ENCODE data around the gene RUNX2. TPM values are rescaled to one million over a fixed set of nuclear protein-coding genes. Genes with fewer than 3 reads are reported as not detected.

Gene RUNX2
- total and polyA plus RNA-seq, 8 donors = 0.80 to 18.7 (median 2.7) TPM; not detected in 1

- WGBS, 5 donors = 83 to 95% (median 91%) methylated on average over 6 of the region's 6 CpGs
- Histone ChIP-seq H3K4me1 (peaks cover 11 to 36% (median 22%) of the 10 kb centered on the region in 4 donors), H3K36me3 (no peaks in the 10 kb centered on the region), H3K27me3 (no peaks in the 10 kb centered on the region), H3K4me3 (no peak overlapping the region), H3K9me3 (no peaks in the 10 kb centered on the region), H3K27ac (no peak overlapping the region)
- TF ChIP-seq POLR2AphosphoS5 (IDR thresholded peaks at IDR 0.05) (no peak), CTCF (IDR thresholded peaks at IDR 0.05) (no peak), EP300 (IDR thresholded peaks at IDR 0.05) (no peak), POLR2A (IDR thresholded peaks at IDR 0.05) (no peak)
- DNase-seq = no peak
- intact Hi-C loops (cut with DNase I; ENCODE audit: low total_unique reads) = no loop called here
Observed at GRCh38 chr6:45500924-45501816, 173.0 kb downstream of the RUNX2 start.

DNA sequence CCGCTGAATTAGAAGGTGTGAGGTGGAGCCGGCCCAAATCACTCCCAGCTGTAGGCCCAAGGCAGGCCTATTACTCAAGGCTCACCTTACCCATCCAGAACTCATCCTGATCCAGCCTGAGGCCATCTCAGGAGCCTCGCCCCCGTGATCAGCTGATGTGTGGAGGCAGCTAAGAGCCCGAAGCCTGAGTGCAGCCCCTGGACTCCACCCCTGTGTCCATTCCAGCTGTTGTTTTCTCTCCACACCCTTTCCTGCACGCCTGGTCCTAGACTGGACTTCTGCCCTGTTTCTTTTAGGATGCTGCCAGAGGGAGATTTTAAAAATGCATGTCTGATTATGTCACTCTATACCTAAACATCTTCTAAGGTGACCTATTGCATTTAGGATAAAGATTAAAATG, 174.3 kb downstream of the RUNX2 start:
- no peak overlapping the region for H3K27ac ChIP-seq
- no peak overlapping the region for H3K4me3 ChIP-seq
- peaks cover 11 to 36% (median 22%) of the 10 kb centered on the region in 4 donors for H3K4me1 ChIP-seq
- no peaks in the 10 kb centered on the region for H3K36me3 ChIP-seq
- TF ChIP-seq POLR2A (IDR thresholded peaks at IDR 0.05) = no peak
- TF ChIP-seq EP300 (IDR thresholded peaks at IDR 0.05) = no peak
- TF ChIP-seq CTCF (IDR thresholded peaks at IDR 0.05) = no peak
- intact Hi-C loops (cut with DNase I; ENCODE audit: low total_unique reads) = no loop called here
- H3K9me3 ChIP-seq = no peaks in the 10 kb centered on the region
- 77 to 89% (median 82%) methylated on average over 6 of the region's 6 CpGs for WGBS, 5 donors
- no peak for DNase-seq
- H3K27me3 ChIP-seq = no peaks in the 10 kb centered on the region

DNA sequence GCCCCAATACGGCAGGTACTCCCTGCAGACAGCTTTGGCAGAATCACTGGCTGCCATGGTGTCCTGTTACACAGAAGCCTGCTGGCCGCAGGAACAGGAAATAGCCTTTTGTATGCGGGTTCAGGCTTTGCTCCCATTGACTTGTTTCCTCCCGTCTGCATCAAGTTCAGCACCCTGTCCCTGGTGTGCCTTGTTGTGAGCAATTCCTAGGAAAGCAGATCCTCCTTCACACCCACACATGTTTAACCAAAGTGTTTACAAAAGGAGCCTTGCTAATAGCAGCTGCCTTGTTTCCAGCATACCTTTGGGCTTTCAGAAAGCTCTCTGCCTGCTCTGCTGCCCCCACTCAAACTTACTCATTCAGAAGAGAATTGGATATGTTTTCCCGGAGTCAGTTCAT, 176.8 kb downstream of the RUNX2 start:
- no peak overlapping the region for H3K4me3 ChIP-seq
- H3K36me3 ChIP-seq = no peaks in the 10 kb centered on the region
- peaks cover 8 to 18% (median 10%) of the 10 kb centered on the region in 4 donors for H3K4me1 ChIP-seq
- H3K9me3 ChIP-seq = no peaks in the 10 kb centered on the region
- 11 to 28% (median 22%) methylated on average over 5 of the region's 5 CpGs for WGBS, 5 donors
- peak overlapping the region in 2 of 5 donors; percentile 19 to 36 for H3K27ac ChIP-seq
- no peak for TF ChIP-seq EP300 (IDR thresholded peaks at IDR 0.05)
- TF ChIP-seq POLR2AphosphoS5 (IDR thresholded peaks at IDR 0.05) = peak in 1 of 3 donors; percentile 68
- H3K27me3 ChIP-seq = no peaks in the 10 kb centered on the region
- intact Hi-C loops (cut with DNase I; ENCODE audit: low total_unique reads) = no loop called here
- peak; percentile 39 to 53 for DNase-seq

DNA sequence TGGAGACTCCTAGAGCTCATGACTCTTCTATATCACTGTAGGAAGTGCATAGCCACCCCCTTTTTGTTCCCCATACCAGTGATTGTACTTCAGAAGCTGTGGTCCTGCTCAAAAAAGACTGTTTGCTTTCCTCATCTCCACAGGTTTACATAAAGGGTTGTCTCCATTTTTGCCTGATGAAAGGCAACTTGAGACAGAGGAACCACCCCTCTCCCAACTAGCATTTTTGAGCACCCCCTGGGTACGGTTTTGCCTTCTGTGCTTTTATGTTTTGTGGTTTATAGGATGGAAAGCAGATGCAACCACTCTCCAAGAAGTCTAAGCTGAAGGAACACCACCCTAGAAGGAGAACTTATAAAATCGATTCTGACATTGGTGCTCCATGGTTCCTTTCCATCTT, 177.3 kb downstream of the RUNX2 start:
- H3K36me3 ChIP-seq = no peaks in the 10 kb centered on the region
- intact Hi-C loops (cut with DNase I; ENCODE audit: low total_unique reads) = no loop called here

More for the DNA sequence above, 177.3 kb downstream of the RUNX2 start:
- Histone ChIP-seq H3K4me1 (peaks cover 8 to 18% (median 10%) of the 10 kb centered on the region in 4 donors), H3K27me3 (no peaks in the 10 kb centered on the region), H3K4me3 (no peak overlapping the region), H3K9me3 (no peaks in the 10 kb centered on the region), H3K27ac (peak overlapping the region in 2 of 5 donors; percentile 19 to 38)
- WGBS, 5 donors = 72 to 82% (median 76%) methylated on average over 2 of the region's 2 CpGs
- no peak for DNase-seq
- TF ChIP-seq POLR2A (IDR thresholded peaks at IDR 0.05) (no peak), POLR2AphosphoS5 (IDR thresholded peaks at IDR 0.05) (no peak), EP300 (IDR thresholded peaks at IDR 0.05) (no peak), CTCF (IDR thresholded peaks at IDR 0.05) (no peak)

All from stomach (tissue), 9 donors.